Hepatic stellate cell (primary cell): Measurements from ENCODE around the gene FDXR.
A peak's percentile ranks its signal among the peaks of the same experiment; 100 is the strongest.

ENCODE experiments used
- DNase-seq: peaks from one replicate; pipeline ENCODE4 v3.0.0; 2011; ENCODE audit warnings: low spot score

Gene FDXR

GRCh38 chr17:74898376-74898946 lies 25.7 kb upstream of the FDXR start:
- no peak for DNase-seq

GRCh38 chr17:74893936-74894671 lies 21.3 kb upstream of the FDXR start:
- no peak for DNase-seq

- no peak for DNase-seq
Observed at GRCh38 chr17:74892974-74893911, 20.4 kb upstream of the FDXR start, which contains the start of gene FADS6. Gene FADS6, minus strand, starts transcription at chr17:74893633. Its CDS starts 38 bp downstream, at chr17:74893595.

DNA sequence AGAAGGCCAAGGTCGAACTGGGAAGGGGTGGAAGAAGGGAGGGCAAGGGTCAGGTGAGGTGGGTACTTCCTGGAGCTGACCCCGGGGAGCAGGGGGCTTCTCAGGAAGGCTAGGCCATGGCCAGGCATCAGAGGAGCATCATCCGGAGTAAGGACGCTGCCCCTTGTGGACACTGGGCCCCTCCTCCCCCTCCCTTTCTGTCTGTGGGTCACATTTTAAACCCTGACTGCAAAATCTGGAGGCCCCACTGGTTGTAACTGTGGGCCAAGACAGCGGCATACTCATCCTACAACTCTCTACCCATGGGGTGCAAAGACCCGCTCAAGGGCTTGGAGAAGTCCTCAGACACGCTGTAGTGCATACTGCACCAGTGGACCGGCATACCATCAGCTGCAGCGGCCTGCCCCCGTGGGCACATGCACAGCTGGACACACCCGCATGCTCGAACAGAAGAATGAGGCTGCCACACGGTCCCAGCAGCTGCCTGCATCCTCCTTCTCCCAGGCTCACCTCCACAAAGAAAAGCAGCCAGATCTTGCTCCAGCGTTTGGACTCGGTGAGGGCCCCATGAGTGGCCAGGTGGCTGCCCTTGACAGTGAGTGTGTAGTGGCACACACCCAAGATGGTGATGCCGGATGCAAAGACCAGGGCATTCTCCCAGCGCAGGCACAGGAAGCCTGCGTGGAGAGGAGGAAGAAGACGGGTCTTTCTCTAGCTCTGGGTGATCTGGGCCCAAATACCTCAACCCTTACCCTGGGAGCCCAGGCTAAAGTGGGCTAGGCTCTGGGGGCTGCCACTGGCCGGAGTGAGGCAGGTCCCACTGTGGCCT lies 19.4 kb upstream of the FDXR start:
- DNase-seq = no peak

GRCh38 chr17:74890554-74890953 lies 17.8 kb upstream of the FDXR start:
- no peak for DNase-seq

DNA sequence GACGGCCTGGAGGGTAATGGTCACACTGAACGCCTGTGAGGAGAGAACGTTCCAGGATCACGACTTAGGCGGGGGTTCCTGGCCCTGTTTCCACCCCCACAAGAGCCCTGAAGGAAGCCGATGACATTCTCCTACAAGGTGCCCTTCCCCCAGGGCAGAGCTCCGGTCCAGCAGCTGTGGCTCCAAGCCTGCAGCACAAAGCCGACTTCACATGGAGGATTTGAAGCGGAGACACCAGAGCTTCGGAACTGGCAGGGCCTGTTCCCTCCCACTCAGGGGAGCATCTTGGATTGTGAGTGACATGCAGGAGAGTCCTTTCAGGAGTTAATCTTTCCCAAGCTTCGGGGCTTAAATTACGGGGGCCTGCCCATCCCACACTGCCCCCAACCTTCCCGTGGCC lies 15.7 kb upstream of the FDXR start:
- DNase-seq = no peak

DNA sequence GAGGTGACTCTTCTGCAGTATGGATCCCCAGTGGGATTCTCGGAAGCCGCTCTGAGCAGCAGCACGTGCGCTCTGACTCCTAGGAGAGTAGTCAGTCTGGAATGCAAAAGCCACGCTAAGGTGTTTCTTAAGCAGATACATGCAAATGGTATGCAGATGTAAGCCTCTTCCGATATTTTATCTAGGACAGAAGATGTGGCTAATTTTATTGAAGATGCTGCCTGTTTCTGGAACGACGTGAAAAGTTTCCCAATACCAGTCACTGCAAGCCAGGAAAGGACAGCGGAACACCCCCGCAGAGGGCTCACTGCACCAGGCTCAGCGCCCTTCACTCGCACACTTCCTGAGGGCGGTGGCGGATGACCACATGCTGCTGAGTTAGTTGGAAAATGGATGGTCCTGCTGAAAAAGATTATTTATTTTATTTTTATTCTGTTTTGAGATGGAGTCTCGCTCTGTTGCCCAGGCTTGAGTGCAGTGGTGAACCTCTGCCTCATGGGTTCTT lies 10.5 kb upstream of the FDXR start:
- no peak for DNase-seq

GRCh38 chr17:74882517-74883240 lies 9.9 kb upstream of the FDXR start:
- no peak for DNase-seq

DNA sequence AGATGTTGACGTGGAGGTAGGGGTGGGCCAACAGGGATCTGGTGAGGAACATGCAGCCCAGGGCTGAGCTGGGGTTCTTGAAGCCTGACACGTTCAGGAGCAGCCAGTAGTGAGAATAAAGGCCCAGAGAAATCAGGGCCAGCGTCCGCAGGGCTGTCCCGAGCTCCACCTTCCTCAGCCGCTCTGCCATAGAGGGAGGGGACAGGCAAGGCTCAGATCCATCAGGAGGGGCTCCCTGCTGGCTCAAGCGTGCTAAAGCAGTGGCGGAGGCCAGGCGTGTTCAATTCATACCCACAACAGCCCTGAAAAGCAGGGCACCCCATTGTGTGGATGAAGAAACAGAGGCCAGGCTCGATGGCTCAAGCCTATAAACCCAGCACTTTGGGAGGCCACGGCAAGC lies 8.3 kb upstream of the FDXR start:
- no peak for DNase-seq

DNA sequence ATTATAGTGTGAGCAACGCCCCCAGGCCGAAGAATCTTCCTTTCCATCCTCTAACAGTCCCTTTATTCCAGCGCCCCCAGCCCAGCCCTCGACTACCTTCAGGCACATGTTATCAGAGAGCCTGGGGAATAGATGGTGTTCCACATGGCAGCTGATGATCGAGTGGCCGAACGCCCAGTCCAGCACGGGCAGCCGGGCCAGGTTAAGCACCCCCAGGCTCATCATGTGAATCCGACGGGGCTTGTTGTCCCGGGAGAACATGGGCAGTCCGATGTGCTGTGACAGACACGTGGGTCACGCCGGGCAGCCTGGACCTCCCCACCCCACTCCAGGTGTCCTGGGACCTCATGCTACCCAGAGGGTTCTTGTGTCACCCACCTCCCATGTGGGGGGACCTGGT lies 6.5 kb upstream of the FDXR start:
- no peak for DNase-seq

DNA sequence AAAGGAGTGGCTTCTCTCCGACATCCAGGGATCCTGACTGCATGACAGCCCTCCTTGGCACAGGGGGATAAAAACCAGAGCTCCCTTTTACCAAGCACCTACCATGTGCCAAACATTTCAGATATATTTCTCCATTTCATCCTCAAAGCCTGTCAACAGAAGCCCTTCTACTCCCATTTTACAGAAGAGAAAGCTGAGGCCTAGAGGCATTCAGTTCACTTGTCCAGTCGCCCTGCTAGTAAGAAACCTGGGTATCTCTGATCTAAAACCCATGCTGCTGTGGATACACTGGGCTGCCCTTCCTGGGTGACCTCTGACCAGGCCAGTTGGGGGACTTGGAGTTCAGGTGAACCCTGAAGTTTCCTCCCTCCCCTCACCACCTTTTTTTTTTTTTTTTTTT lies 5.9 kb upstream of the FDXR start:
- DNase-seq = no peak

DNA sequence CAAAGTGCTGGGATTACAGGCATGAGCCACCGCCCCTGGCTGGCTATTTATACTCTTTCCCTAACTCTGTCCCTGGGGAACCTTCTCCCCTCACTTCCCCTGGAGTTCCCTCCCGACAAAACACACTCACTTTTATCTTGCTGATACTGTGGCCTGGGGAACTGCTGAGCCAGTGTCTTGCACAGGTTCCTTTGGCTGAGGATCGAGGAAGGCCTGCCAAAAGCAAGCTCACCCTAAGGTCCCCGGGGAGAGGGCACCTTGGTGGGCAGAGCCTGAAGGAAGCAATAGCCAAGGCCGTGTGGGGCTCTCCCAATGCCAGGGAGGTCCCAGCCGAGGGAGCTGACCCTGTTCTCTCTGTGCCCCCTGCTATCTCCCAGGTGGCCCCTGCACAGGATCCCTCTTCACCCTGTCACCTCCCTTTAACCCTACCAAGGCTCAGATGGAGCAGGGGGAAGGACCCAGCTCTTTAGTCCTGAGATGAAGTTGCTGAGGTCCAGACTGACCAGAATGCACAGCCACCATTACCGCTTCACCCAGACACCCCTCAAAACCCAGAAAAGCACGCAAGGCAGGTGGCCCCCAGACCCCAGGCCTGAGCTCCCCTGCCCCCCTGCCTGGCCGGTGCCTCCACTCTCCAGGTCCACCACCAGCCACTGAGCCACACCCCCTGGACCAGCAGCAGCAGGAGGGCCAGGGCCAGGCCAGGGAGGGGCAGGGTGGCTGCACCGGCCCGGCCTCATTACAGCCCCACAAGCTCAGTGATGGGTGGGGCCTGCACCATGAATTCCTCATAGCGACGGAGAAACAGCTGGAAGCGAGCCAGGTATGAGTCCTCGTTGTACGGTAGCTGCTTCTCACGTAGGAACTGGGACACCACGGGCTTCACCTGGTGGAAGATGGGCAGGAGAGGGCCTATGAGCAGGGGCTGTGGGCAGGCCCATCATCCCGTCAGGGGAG lies 5.1 kb upstream of the FDXR start:
- DNase-seq = no peak

DNA sequence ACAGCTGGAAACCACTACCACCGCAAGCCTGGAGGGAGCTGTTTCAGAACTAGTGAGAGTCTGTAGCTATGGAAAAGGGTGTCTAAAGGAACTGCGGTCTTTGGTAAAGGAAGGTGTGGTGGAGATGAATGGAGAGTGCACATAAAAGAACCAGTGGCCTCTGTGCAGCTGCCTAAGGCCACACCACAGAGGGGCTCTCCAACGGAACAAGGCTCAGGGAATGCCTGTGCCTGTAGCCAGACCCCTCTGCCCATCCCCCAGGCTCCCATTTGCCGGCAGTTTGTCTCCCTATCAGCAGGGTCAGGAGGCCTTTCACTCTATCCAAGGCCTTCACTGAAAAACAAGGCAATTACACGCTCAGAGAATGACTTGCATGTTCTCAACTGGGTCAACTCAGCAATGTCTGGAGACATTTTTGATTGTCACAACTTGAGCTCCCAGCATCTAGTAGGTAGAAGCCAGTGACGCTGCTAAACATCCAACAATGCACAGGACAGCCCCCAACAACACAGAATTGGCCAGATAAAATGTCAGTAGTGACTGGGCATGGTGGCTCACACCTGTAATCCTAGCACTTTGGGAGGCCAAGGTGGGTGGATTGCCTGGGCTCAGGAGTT lies 3.3 kb upstream of the FDXR start:
- DNase-seq = no peak

- no peak for DNase-seq
Observed at GRCh38 chr17:74875155-74875976, 2.6 kb upstream of the FDXR start.

GRCh38 chr17:74874615-74875037 lies 1.8 kb upstream of the FDXR start:
- no peak for DNase-seq

DNA sequence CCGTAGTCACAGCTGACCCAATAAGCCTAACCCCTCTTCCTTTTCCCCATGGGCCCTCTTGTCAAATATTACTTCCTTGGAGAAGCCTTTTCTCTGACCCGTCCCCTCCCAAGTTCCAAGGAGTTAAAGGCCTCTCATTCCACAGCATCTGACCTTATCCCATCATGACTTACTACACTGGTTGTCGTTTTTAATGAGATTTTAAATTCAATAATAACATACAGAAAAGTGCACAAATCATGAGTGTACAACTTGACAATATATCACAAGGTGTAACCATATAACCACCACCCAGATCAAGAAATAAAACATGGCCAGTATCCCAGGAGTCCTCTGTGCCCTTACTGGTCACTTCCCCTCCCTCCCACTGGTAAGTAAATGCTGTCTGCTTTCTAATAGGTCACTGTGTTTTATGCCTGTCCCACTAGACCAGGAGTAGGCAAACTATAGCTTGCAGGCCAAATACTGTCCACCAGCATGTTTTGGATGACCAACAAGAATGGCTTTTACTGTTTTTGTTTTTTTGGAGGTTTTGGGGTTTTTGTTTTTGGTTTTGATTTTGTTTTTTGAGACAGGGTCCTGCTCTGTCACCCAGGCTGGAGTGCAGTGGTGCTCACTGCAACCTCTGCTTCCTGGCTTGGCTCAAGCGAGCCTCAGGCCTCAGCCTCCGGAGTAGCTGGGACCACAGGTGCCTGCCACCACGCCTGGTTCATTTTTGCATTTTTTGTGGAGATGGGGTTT lies 1.2 kb upstream of the FDXR start:
- no peak for DNase-seq

DNA sequence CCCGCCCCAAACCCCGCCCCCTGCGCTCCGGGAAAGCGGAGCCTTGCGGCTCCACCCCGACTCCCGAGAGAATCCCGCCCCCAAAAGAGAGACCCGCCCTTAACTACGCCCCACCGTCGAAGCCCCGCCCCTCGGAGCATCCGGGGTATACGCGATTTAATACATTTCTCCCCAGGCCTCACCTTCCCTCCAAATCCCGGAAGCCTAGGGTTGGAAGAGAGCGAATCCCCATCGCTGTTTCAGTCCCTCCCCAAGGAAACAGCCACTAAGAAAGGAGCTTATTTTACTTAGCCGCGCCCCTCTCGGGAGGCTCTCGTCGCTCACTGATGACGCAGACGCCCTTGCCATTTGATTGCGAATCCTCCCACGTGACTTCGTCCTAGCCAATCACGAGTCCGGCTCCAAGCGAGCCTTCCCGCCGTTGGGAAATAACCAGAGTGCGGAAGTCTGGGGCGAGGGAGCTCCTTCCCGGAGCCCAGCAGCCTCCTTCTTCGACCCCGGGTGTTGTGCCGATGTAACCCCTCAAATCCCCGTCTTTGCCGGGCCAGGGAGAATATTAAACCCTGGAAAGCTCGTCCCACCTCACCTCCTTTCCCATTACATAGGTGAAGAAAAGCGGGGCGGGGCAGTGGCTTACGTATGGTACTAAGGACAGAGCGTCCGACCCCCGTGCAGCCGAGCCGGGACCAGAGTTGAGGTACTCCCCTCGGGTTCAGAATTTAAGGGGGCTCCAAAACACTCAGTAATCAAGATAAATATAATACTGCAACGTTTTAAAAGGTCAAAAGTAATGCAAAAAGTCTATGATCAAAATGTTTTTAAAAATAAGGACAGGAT lies 461 bp upstream of the FDXR start:
- DNase-seq = peak; percentile 100
